Mesothelial cell of epicardium (in vitro differentiated cells): ENCODE data around the gene PERM1. TPM values are rescaled to one million over a fixed set of nuclear protein-coding genes. Genes with fewer than 3 reads are reported as not detected.
"Not testable (repeated sequence)": the region's sequence is repeated elsewhere in the genome, so short reads cannot be mapped to it uniquely, and the experiment has no call there.

Source experiments
- DNase-seq, 2 experiments: peaks; one replicate each; pipeline ENCODE4 v3.0.0; 2021; ENCODE audit warnings: low spot score in 2 of 2; ENCODE audit not compliant: unreplicated experiment in 2 of 2
- H3K27ac Mint-ChIP-seq: 2 replicates; pipeline ENCODE4 v1.8.0; 2021; ENCODE audit warnings: mixed read lengths
- H3K27me3 Mint-ChIP-seq: 2 replicates; pipeline ENCODE4 v1.8.0; 2021; ENCODE audit warnings: low read depth, mixed read lengths
- H3K36me3 Mint-ChIP-seq: 2 replicates; pipeline ENCODE4 v1.8.0; 2021; ENCODE audit warnings: mixed read lengths
- H3K4me1 Mint-ChIP-seq: 2 replicates; pipeline ENCODE4 v1.8.0; 2021; ENCODE audit warnings: mixed read lengths
- H3K4me3 Mint-ChIP-seq: 2 replicates; pipeline ENCODE4 v1.8.0; 2021; ENCODE audit warnings: mild to moderate bottlenecking, moderate library complexity, mixed read lengths
- H3K9me3 Mint-ChIP-seq: 2 replicates; pipeline ENCODE4 v1.8.0; 2021; ENCODE audit warnings: mixed read lengths
- CTCF ChIP-seq: fragments of 200-600 bp; sonication (generic); IDR thresholded peaks from one replicate; pipeline ENCODE4 v1.5.0; 2021; ENCODE audit warnings: antibody characterized with exemption; ENCODE audit not compliant: unreplicated experiment
- total RNA-seq: library from RNA; stranded (reverse); gene quantifications from 3 replicates; pipeline ENCODE4 v1.2.1, GENCODE V29; 2021

Gene PERM1
- total RNA-seq, 1 donor from 2014 or later, result 2.8 TPM

GRCh38 chr1:947958-948357 lies 33.9 kb downstream of the PERM1 start:
- Mint-ChIP-seq H3K4me1 (peaks cover 25% of the 10 kb centered on the region), H3K27me3 (no peaks in the 10 kb centered on the region), H3K4me3 (no peak overlapping the region), H3K27ac (no peak overlapping the region), H3K9me3 (no peaks in the 10 kb centered on the region), H3K36me3 (peaks cover 40% of the 10 kb centered on the region)
- no peak for DNase-seq
- no peak for TF ChIP-seq CTCF

GRCh38 chr1:946811-947210 lies 35.1 kb downstream of the PERM1 start:
- peaks cover 26% of the 10 kb centered on the region for H3K4me1 Mint-ChIP-seq
- not testable (repeated sequence) for H3K27me3 Mint-ChIP-seq, DNase-seq, H3K27ac Mint-ChIP-seq, H3K4me3 Mint-ChIP-seq, H3K9me3 Mint-ChIP-seq
- H3K36me3 Mint-ChIP-seq, result peaks cover 37% of the 10 kb centered on the region

DNA sequence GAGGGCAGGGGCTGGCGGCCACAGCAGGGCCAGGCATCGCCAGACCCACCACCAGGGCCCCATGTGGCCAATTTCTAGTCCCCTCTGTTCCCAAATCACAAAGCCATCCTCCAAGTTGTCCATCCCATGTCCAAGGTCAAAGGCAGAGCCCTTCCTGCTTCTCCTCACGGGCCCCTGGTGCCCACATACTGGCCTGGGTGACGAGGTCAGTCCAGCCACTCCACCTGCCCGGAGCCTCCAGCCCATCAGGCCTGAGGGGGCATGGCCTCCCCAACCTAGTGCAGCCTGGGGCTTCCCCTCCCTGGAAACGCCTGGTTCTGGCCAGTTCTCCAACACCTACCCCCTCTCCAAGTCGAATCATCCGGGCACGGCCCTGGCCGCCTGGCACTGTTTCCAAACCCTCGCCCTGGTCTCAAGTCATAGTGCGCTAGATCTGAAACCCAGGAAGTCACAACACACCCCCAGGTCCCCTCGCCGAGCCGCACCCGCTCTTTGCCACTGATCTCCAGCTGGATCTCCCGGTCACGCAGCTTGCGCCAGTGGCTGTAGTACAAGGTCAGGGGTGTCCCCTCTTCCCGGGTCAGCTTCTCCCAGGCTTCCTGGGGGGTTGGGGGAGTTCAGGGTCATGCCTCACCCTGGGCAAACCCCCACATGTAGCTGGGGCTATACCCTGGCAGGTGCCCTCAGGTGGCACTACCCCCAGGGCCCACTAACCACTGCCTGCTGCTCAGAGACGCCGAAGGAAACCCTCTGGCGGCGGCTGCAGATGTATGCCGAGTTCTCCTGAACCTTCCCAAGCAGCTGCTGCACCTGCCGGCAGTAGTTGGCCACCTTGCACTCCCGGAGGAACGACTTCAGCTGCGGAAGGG lies 36.0 kb downstream of the PERM1 start:
- no peak for TF ChIP-seq CTCF
- Mint-ChIP-seq H3K36me3 (peaks cover 31% of the 10 kb centered on the region), H3K27me3 (no peaks in the 10 kb centered on the region), H3K4me3 (no peak overlapping the region), H3K9me3 (no peaks in the 10 kb centered on the region), H3K4me1 (peaks cover 30% of the 10 kb centered on the region), H3K27ac (no peak overlapping the region)
- no peak for DNase-seq

DNA sequence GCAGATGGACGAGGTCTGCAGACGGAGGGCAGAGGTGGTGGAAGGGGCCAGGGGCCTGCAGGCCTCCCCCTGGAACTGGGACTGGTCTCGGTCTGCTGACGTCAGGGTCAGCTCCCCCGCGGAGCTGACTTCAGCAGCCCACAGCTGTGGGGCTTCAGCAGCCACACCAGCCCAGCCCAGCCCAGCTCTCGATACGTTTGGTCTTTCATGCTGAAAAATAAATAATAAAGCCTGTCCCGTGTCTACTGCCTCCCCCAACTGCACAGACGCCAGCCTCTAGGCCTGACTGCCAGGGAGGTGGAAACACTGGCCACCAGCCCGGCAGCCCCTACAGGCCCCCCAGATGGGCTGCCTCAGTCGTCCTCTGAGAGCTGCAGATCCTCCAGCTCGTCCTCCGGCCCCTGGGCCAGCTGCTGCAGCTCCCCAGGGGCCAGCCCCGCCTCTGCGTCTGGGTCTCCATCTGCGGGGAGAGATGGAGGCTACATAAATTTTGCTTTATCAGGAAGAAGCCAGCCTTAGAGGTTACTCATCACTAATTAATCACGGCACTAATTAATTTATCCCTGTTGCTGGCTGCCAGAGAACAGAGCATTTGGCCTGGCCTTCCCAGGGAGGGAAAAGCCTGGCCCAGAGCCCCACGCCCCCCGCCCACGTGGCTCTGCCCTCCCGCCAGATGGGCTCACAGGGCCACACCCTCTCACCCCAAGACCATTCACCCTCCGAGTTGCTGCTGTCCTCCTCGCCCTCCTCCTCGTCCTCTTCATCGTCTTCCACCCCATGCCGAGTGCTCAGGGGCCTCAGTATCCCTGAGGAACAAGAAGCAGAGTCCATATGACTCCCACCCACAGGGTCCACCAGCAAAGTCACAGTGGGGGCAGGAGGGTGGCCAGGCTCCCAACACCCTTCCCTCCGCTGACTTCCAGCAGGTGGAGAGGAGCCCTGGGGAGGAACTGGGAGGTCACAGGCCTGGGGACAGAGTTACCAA lies 37.3 kb downstream of the PERM1 start:
- no peaks in the 10 kb centered on the region for H3K9me3 Mint-ChIP-seq
- H3K4me1 Mint-ChIP-seq, result peaks cover 34% of the 10 kb centered on the region
- TF ChIP-seq CTCF, result no peak
- H3K36me3 Mint-ChIP-seq, result peaks cover 21% of the 10 kb centered on the region
- H3K4me3 Mint-ChIP-seq, result peak overlapping the region; percentile 22
- no peak for DNase-seq
- H3K27ac Mint-ChIP-seq, result peak overlapping the region; percentile 84
- H3K27me3 Mint-ChIP-seq, result no peaks in the 10 kb centered on the region

- H3K27ac Mint-ChIP-seq, result peak overlapping the region; percentile 84
- peaks cover 41% of the 10 kb centered on the region for H3K4me1 Mint-ChIP-seq
- H3K9me3 Mint-ChIP-seq, result no peaks in the 10 kb centered on the region
- no peaks in the 10 kb centered on the region for H3K27me3 Mint-ChIP-seq
- no peak for TF ChIP-seq CTCF
- peaks cover 15% of the 10 kb centered on the region for H3K36me3 Mint-ChIP-seq
- H3K4me3 Mint-ChIP-seq, result peak overlapping the region; percentile 44
- no peak for DNase-seq
Observed at GRCh38 chr1:943545-944340, 38.1 kb downstream of the PERM1 start.
